GM19351 (cell line): ENCODE data around the gene CFAP69.
A peak's percentile ranks its signal among the peaks of the same experiment; 100 is the strongest.
"Not testable (repeated sequence)": the region's sequence is repeated elsewhere in the genome, so short reads cannot be mapped to it uniquely, and the experiment has no call there.

Experiments used
- ATAC-seq: cut with Tn5 transposase; IDR thresholded peaks from one replicate; pipeline ENCODE4 v1.9.1; 2021; ENCODE audit warnings: mild to moderate bottlenecking, moderate library complexity; ENCODE audit not compliant: unreplicated experiment

Gene CFAP69

DNA sequence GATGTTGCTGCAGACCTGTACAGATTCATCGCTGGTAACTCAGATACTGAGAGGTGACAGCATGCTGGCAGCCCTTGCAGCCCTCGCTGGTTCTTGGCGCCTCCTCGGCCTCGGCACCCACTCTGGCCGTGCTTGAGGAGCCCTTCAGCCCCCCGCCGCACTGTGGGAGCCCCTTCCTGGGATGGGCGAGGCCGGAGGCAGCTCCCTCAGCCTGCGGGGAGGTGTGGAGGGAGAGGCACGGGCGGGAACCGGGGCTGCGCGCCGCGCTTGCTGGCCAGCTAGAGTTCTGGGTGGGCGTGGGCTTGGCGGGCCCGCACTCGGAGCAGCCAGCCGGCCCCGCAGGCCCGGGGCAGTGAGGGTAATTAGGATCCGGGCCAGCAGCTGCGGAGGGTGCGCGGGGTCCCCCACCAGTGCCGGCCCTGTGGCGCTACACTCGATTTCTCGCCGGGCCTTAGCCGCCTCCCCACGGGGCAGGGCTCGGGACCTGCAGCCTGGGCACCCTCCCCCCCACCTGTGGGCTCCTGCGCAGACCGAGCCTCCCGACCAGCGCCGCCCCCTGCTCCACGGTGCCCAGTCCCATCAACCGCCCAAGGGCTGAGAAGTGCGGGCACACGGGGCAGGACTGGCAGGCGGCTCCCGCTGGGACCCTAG is 89.3 kb downstream of the CFAP69 start:
- no peak for ATAC-seq

DNA sequence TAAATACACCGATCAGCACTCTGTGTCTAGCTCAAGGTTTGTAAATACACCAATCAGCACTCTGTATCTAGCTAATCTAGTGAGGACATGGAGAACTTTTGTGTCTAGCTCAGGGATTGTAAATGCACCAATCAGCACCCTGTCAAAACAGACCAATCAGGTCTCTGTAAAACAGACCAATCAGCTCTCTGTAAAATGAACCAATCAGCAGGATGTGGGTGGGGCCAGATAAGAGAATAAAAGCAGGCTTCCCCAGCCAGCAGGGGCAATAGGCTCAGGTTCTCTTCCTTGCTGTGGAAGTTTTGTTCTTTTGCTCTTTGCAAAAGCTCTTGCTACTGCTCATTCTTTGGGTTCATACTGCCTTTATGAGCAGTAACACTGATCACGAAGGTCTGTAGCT is 90.0 kb downstream of the CFAP69 start:
- not testable (repeated sequence) for ATAC-seq

DNA sequence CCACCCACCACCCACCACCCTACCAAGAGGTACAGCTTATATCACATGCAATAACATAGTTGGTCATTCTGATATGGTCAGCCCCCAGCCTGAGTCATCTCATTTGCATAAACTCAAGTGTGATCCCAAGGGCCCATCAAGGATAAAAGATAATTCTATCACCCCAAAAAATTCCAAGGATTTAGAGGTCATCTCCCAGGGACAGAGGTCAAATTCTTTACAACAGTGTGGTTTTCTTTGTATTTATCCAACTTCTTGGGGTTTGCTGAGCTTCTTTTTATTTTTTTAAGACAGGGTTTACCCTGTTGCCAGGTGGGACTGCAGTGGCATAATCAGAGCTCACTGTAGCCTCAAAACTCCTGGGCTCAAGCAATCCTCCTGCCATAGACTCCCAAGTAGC is 92.1 kb downstream of the CFAP69 start:
- ATAC-seq: no peak

DNA sequence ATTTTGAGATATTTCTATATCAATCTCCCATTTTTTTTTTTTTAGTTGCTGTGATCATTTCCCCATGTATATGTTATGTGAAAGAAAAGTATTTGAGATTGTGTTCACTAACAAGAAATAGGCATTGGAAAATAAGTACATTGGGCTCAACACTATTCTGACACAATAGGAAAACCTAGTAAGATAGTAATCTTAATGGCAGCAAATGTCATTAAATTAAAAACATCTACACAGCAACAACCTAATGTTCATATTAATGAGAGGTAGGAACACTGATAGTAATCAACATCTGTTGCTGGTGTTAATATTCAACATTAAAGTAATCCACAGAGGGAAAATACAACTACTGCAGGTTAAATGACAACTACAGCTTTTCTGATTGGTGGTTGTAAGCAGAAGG is 100.0 kb downstream of the CFAP69 start:
- ATAC-seq: no peak

DNA sequence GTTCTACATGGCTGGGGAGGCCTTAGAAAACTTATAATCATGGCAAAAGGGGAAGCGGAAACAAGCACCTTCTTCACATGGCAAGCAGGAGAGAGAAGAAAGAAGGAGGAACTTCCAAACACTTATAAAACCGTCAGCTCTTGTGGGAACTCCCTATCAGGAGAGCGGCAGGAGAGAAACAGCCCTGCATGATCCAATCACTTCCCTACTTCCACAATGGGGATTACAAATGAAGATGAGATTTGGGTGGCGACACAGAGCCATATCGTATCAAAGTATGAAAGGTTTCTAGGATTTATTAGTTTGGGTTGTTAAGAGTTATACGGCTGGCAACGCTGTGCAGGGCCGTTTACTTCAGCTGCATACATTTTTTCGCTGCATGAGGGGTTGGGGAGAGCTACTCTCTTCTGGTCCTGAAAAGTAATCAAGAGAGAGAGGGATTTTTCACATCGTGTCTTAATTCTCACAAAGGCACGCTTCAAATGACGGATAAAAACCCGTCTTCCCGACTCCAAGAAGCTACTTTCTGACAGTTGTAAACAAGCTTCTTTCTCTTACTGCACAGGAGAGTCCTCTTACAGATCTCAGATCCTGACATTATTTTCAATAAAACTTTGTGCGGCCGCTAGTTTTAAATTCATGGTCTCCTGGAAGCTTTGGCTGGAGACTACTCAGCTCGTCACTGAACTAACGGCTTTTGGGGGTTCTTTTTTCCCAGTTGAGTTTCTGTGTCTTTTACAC is 100.8 kb downstream of the CFAP69 start:
- peak; percentile 7 for ATAC-seq

DNA sequence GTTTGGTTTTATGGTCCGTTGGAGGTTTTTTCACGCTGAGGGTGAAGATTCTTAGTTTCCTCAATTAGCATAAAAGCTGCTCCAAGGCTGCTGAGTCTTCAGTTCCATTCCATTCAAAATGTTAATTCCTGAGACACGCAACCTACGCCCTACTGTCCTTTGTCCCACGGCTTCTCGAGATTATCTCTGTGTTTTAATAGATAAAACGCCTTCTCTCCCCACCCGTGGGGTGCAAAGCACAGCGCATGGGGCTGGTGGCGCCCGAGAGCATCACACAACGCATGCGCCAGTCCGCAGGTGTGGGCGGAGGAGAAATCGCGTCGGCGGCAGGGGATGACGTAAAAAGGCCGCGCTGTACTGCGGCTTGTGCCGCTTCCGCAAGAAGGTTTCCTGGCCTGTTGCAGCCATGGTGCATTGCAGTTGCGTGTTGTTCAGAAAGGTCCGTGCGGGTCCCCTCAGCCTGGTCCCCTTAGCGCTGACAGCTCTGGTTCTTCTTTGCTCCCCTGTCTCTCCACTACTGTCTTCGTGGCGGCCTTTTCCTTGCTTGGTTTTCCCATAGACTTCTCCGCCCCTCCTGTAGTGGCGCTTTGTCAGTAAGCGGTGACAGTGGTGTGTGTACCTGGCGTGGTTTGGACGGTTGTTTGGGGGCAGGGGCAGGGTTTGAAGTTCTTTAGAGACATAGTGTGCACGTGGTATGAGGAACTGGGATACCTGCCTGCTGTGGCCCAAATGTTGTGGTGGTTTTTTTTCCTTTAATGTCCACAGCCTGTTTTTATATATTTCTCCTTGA is 101.6 kb downstream of the CFAP69 start, which contains the start of gene GTPBP10:
Gene GTPBP10 (plus strand): TSS at position 381 of the 790 bp plus-strand sequence. CDS start 26 bp downstream, at position 407.
- ATAC-seq: peak; percentile 92

DNA sequence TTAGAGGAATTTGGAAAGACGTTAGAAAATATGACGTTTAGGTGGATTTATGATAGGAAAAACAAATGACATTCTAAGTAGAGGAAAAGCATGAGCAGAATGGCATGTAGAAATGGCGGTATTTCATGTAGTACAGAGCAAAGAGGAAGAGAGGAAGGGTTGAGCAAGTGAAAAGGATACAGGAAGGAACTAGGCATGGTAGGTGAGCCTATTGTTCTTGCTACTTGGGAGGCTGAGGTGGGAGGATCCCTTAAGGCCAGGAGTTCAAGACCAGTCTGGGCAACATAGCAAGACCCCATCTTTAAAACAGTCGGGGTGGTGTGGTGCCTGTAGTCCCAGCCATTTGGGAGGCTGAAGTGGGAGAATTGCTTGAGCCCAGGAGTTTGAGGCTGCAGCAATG is 102.8 kb downstream of the CFAP69 start:
- ATAC-seq: no peak

DNA sequence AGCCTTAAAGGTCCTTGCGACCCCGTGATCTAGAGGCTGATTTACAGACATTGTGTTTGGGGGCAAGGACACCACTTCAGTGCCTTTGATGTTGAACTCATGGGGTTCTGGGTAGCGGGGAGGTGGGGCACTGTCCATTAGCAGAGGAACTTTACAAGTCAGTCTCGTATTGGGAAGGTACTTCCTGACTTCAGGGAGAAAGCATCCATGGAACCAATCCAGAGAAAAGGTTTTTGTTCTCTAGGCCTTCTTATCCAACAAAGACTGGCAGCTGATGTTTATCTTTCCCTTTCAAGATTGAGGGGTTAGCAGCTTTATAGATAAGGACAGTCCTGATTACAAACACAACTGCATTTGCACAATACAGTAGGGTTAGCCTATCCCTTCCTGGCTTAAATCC is 104.3 kb downstream of the CFAP69 start:
- ATAC-seq: no peak

DNA sequence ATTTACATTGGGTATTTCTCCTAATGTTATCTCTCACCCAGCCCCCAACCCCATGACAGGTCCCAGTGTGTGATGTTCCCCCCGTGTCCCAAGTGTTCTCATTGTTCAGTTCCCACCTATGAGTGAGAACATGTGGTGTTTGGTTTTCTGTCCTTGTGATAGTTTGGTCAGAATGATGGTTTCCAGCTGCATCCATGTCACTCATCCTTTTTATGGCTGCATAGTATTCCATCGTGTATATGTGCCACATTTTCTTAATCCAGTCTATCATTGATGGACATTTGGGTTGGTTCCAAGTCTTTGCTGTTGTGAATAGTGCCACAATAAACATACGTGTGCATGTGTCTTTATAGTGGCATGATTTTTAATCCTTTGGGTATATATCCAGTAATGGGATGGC is 105.1 kb downstream of the CFAP69 start:
- not testable (repeated sequence) for ATAC-seq

DNA sequence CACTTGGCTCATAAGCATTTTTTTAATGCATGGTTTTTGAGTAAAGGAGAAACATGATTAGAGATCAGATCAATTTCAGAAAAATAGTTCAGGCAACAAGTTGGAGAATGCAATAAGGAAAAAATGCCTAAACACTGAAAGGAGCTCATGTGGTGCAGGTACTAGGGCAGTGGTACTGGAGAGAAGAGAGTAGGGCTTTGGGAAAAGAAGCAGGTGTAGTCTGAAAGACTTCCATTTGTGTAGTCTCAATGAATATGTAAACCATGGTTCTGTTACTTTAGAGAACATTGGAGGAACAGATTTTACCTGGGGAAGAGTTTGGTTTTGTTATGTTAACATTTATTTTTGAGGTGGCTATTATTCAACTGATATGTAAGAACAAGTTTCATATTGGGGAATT is 107.0 kb downstream of the CFAP69 start:
- ATAC-seq: no peak
